Stomach (tissue), 4 donors: ENCODE measurements around the gene SLC24A4.

Experiments
- CTCF ChIP-seq, 7 experiments: fragments of 450-650 bp in 4 of 7; fragments of 200-600 bp in 3 of 7; sonication (generic) in 3 of 7; IDR thresholded peaks; one replicate each; pipeline ENCODE4 v1.5.1; 2016 to 2019; ENCODE audit warnings: antibody characterized with exemption in 7 of 7, control low read depth in 2 of 7, mild to moderate bottlenecking in 1 of 7
- EP300 ChIP-seq: sonication (generic); formaldehyde crosslinking; IDR thresholded peaks from one replicate; pipeline ENCODE4 v1.6.1; 2017; ENCODE audit warnings: antibody characterized with exemption
- POLR2A ChIP-seq, 4 donors: fragments of 450-650 bp; IDR thresholded peaks; one replicate each; pipeline ENCODE4 v1.6.1; 2016; ENCODE audit warnings: antibody characterized with exemption in 4 of 4, control low read depth in 2 of 4, mild to moderate bottlenecking in 1 of 4, moderate library complexity in 1 of 4
- POLR2AphosphoS5 ChIP-seq, 3 donors: sonication (generic); formaldehyde crosslinking; IDR thresholded peaks; one replicate each; pipeline ENCODE4 v1.6.1; 2016; ENCODE audit warnings: antibody characterized with exemption in 3 of 3

- TF ChIP-seq CTCF (IDR thresholded peaks at IDR 0.05), result no peak
- no peak for TF ChIP-seq POLR2AphosphoS5 (IDR thresholded peaks at IDR 0.05)
- no peak for TF ChIP-seq POLR2A (IDR thresholded peaks at IDR 0.05)
- no peak for TF ChIP-seq EP300
These were observed 5.8 kb downstream of the SLC24A4 start for GRCh38 chr14:92328664-92329255.
